HG02884 (cell line): ENCODE data around the gene ZNF385D.

Source experiments
- ATAC-seq: cut with Tn5 transposase; IDR thresholded peaks from one replicate; pipeline ENCODE4 v1.9.1; 2021; ENCODE audit warnings: mild to moderate bottlenecking, moderate library complexity; ENCODE audit not compliant: unreplicated experiment

ZNF385D gene

DNA sequence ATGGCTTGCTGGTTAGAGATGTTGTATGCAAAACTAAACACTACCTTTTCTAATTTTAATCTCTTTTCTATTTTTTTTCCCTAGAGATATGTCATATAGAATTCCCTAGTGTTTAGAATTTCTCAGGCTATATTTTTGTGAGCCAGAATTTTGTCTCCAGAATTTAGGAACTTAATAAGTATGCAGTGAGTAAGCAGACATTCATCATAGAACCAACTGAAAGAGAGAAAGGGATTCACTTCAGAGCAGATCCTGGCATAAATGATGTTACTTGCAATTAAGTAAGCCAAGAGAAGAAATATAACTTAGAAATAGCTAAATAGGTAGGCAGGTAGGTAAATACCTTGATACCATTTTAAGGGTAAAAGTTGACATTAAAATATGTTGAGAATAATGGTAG is 288.9 kb downstream of the ZNF385D start:
- ATAC-seq, result no peak

DNA sequence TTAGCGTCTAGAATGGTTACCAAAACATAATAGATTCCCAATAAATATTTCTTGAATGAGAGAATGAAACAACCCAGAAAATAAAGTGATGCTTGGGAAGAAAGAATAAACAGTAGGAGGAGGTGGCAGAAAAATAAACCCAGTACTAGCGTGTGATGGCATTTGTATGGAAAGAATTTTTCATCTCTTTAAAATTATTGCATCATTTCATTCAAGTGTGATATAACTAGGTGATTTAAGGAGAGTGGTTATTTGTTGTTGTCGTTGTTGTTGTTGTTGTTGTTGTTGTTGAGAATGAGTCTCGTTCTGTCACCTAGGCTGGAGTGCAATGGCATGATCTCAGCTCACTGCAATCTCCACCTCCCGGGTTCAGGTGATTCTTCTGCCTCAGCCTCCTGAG is 293.9 kb downstream of the ZNF385D start:
- no peak for ATAC-seq

DNA sequence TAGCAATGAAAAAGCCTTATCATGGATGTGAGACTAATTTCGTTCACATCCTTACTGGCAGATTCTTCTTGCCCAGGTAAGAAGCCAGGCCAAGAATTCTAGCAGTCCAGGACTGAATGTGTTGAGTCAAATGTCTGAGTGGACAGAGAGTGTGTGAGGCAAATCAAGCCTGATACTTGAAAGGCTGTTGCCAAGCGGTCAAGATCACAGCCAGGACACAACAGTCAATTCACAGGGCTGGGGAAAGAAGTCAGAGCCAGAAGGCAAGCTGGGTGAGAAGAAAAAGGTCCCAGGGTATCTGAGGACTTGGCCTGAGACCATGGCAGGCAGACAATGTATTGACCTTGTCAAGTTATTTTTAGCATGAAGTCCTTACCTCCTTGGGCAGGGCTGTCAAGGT is 301.3 kb downstream of the ZNF385D start:
- ATAC-seq, result no peak

DNA sequence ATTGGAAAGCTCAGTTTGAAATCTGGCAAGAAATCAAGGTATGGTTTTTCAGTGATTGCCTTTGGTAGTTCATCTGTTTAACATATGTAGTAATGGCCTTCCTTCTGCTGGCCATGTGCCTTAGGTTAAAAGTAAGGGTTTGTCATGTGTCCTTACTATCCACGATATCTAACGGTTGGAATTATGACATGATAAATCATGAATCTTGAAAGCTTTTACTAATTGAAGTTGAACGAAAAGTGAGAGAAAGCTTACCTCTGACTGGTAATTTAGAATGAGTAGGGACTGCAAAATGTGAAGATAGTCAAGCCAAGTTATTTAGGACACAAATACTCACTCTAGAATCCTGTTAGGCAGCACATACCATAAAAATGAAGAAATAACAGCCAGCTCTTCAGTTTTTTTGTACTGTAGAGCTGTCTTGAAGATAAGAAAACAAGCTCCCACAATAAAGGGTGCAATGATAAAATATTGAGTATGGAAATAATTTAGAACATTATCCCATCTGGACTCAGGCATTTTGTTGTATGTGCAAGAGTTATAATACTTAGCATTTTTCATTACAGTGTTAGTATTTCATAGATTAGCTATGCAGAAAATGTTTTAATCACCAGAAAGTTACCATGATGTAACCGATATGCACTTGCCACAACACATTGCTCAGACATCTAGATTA is 303.4 kb downstream of the ZNF385D start:
- ATAC-seq, result no peak

DNA sequence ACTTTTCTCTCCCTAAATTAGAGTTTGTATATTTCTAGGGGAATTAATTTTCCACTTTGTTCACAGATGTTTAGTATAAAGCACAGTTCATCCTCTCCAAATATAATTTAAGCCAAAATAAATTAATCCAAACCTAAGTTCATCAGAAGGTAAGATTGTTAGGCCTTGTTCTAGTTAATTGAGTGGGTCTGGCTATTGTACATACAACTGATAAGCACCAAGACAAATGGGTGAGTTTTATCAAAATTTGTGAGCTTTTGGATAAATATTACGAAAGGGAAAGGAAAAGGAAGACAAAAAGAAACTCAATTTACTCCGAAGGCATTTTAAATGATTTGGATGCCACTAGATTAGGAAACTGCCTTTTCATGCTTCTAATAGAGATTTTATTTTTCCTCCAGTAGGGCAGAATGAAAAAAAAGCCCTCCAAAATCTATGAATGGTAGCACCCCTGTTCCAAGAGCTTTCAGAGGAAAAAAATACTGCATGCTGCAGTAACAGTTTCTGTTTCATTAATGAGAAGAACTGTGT is 304.0 kb downstream of the ZNF385D start:
- no peak for ATAC-seq

DNA sequence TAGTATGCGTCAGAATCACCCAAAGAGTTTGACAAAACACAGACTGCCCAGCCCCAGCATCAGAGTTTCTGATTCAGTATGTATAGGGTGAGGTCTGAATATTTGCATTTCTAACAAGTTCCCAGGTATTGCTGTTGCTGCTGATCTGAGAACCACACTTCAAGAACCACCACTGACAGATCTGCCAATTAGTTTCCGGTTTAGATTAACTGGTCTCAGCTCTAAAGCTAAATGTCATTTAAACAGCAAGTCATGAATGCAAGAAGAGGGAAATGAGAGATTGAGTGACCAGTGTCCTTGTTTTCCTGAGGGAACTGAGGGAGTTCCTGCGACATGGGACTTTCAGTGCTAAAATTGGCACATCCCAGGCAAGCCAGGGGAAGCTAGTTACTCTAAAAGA is 305.0 kb downstream of the ZNF385D start:
- no peak for ATAC-seq

DNA sequence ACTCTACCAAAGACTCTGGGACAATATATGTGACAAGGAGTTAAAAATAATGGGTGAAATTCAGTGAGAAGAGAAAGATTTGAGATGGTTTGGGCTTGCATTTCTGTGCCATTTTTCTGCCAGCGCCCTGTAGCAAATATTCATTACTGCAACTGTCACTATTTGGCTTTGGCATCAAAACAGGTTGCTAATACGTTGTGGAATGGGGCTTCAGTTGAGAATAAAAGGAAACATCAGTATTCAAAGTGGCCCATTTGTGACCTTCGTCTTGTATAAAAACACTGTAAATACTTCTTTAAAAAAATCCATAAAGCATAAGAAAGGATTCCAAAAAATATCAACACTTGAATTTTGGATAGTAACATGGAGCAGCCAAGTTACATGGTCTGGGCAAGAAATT is 309.2 kb downstream of the ZNF385D start:
- ATAC-seq, result no peak

DNA sequence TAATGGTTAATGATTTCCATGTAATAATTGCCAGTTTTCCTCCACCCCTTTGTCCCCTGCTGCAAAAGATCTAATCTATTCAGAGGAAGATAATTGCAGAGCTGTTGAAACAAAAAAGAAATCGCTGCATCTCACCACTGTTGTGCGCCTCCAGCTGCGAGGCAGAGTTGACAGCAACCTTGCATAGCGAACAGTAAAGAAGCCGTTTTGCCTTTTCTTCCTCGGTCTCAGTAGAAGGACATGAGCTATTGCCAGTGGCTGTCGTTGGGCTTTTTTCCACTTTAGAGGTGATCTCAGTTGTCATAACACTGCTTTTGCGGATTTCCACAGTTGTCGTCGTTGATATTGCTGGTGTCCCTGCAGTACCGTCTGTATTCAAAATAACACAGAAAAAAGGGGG is 314.2 kb downstream of the ZNF385D start:
- no peak for ATAC-seq

DNA sequence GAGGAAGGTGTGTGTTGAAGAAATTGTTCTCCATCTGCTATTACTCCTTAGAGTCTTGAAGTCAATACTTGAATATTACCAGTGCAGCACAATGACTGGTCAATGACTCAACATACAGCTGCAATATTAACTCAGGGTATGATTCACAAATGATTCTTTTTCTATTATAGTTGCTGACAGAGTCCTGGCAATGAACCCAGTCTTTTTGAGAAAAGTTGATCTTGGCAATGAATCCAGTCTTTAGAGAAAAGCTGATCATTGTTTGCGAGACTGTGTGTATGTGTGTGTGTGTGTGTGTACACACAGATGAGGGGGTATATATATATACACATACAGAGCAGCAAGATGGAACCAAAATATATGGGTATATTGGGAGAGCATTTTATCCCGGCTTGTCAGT is 315.1 kb downstream of the ZNF385D start:
- no peak for ATAC-seq

DNA sequence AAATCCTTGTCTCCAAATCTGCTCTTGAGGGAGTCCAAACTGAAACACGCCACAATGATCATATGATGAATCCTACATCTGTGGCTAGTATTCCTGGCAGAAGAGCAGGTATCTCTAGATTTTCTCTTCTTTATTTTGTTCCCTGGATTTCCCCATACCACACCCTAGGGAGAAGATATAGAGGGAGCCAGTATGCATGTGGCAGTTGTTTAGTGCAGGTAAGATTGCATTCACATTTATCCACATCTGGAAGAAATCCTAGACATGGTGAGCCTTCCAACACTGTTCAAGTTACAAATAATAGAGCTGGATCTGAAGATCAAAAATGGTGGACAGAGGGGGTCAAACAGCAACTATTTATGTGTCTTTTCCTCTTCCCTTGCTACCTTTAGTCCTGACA is 316.7 kb downstream of the ZNF385D start:
- no peak for ATAC-seq

DNA sequence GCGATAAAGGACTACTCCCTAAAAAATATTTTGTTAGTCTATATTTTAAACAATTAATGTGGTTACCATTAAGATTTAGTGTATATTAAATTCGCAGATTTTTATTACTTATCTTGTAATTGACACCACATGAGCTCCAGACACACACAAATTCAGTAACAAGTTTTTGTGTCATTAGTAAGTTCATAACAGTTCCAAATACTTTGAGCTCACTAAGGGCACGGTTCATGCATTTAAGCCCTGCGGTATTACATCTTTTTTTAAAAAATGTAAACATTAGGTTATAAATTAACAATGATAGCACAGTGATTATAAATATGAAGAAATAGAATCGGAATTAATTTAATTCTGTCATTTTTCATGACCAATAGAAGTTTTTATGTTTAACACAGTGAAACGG is 317.3 kb downstream of the ZNF385D start:
- ATAC-seq, result no peak

DNA sequence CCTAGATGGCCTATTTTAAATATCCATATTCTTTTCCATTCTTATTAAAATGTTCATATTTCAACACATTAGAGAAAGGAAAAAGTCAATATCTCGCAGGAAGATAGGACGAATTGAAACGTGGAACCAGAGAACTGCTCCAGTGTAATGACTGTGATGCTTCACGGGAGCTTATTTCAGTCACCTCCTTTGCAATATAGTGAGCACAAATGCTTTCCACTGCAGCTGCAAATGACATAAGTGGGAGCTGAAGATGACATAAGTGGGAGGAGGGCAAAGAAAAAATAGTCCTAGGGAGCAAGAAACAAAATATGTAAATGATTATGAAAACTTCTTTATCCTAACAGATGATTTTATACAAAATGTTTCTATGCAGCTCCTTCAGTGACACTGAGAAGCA is 324.1 kb downstream of the ZNF385D start:
- no peak for ATAC-seq

DNA sequence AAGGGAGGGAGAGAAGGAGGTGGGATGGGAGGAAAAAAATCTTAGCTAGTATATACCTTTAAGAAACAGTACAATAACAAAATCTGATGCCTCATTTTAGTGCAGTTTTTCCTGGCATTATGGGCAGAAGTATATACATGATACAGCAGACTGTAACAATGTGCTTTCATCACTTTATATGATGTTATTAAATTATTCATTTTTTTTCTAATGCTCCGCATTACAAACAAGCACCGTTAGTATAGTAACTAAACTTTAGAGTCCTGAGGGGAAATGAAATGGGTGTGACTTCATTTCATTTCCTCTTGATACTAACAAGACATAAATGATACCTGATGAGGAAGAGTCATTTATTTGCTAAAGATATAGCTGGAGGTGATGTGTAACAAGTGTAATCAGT is 325.3 kb downstream of the ZNF385D start:
- no peak for ATAC-seq

DNA sequence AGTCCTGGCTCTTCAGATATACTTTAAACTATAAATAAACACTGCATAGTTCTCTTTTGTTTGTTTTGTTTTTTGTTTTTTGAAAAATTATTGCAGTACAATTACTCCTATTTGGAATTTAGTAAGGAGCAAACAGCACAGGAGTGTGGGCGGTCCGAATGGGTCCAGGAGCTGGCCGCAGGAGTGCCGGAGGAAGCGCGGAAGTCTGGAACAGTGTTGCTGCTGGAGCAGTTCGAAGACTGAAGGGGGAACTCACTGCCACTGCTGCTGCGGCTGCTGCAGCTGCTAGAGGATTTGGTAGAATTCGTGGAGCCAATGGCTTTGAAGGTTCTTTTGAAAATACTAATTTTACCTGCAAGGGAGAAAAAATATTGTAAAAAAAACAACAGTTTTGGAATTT is 329.9 kb downstream of the ZNF385D start:
- ATAC-seq, result no peak

DNA sequence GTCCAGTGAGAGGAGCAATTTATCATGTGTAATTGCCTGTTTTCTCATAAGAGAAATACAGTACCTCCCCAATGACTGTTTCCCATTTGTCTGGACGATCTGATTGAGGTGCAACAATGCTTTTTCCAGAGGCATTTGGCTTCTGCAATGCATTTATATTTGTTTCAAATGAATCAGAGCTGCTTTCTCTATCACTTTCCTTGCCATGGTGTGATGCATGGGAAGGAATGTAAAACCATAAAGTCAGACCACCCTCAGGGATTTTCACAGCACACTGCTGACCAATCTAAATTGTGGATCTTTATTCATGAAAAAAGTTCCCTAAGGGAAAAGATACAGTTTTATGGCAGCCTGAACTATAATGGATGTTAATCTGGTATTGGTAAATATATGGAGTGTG is 333.0 kb downstream of the ZNF385D start:
- ATAC-seq, result no peak

DNA sequence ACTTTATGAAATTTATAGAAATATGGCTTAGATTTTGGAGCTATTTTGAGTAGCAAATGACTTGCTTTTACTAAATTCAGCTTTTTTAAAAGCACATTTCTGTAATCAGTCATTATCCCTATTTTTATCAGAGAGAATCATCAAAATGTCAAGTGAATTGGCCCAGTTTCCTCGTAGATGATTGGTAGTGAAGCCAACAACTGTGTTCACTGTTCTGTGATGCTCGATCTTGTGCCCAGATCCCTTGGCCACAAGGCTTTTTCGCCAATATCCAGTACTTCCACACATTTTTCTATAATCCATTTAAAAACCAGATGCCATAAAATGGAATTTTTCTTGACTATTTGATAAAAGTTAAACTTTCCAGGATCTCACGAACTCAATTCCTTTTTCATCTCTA is 336.5 kb downstream of the ZNF385D start:
- no peak for ATAC-seq

DNA sequence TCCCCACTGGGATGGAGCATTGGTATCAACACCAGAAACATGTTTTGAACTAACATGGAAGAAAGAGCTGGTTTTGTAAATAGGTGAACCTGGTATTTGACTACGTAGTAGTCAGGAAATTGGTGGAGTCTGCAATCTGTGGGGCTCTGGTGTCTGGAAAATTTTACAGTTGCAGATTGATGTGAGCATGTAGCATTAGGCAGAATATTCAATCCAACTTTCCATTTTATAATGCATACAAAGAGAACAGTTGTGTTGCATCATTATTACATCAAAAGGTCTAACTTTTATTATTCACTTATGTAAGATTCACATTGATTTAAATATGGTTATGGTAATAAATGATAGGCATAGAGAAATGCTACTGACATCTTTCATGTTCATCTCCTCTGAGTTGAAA is 340.0 kb downstream of the ZNF385D start:
- no peak for ATAC-seq

DNA sequence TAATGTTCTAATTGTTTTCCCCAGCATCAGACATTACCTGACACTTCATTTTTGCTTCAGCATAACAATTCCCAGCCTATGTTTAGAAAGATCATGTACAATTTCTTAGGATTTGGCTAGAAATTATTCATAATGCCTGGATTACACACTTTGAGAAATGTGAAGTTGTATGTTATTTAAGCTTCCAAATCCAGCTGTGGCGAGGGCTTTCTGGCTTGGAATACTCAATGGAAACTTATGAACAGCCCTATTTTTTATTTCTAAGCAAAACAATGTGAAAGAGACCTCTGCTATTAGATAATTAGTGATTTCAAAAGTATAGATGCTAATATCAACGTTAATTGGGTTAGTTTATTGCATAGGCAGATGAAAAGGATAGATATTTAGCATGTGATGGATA is 341.6 kb downstream of the ZNF385D start:
- ATAC-seq, result no peak

DNA sequence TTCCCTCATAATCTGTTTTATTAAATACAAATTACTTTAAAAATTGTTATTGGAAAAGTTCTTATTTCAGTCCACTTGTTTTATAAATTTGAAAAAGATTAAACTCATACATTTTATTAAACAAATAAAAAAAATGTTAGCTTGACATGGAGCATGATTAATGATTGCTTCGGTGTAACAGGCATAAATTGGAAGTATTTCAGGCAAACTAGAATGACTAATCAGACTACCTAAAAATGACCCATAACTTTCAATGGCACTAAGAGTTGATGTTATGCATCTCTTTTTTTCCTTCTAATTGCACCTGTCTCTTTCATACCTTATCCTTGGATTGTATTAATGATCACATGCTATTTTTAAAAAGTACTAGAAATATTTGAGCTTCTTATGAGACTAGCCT is 343.3 kb downstream of the ZNF385D start:
- no peak for ATAC-seq

DNA sequence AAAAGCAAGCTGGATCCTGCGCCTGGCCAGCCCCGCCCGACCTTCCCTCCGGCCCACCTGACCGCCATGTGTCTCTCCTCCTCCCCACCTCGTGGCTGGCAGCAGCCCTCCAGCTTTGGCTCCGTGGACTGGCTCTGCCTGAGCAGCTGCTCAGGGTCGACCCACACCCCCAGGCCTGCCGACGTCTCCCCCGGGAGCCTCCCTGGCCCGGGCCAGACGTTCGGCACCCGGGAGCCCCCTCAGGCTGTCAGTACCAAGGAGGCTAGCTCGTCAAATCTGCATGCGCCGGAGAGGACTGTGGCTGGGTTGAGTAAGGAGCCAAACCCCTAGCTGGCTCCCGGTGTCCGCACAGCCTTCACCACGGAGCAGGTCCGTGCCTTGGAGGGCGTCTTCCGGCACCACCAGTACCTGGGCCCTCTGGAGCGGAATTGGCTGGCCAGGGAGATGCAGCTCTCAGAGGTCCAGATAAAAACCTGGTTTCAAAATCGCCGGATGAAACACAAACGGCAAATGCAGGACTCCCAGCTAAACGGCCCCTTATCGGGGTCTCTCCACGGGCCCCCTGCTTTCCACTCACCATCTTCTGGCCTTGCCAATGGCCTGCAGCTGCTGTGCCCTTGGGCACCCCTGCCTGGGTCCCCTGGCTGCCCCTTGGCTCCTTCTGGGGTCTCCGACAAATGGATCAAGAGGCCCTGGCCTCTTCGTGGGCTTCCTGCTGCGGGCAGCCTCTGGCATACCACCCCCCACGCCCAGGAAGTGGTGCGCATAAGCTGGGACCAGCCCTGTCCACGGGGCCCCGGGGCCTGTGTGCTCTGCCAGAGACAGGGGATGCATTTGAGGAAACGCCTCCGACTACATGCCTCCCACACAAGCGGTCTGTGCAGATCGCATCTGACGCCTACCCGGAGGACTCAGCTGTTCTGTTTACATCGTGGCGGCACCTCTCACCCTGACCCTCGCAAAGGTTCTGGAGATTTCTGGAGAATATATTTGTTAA is 345.0 kb downstream of the ZNF385D start:
- no peak for ATAC-seq

DNA sequence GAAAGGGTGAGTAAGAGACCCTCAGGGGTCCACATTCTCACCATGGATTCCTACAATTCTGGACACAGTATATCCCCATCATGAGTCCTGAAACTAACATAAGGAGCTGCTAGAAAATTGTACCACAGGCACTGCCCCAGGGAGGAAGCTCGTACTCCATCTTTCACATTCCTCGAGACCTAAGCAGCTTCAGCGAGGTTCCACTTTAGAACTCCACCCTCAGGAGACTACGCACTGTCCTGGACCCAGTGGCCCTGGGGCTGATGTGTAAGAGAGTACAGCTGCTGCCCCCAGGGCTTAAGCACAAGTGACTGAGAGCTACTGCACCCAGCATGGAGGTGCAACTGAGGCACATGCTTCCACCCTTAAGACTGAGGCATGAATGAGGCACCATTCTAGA is 352.5 kb downstream of the ZNF385D start:
- ATAC-seq, result no peak

DNA sequence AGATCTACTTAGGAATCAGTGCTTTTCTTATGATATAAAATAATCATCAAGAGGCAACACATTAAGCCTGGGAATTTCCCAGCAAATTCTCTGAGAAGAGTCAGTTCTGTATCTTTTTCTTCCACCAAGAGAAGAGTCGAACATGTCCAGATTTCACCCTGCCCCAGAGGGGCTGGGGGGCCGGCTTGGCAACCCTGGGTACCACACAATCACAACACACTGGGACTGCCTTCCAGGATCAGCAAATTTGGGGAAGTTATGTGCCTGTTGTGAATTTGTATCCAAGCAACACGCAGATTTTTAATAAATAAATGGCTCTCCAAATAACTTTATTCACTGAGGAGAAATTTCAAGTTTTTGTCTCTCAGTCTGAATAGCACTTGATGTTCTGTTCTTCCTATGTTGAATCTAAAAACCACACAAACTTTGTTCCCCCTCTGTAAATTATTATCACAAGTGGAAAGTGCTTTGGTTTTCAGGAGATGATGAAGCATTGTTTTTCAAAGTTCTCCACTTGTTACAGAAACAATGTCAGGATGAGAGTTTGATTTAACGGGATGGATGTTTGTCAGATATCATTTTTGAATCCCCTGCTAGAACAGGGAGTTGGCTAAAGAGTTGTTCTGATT is 357.2 kb downstream of the ZNF385D start:
- ATAC-seq, result no peak
